GM10847 (cell line): ENCODE measurements around the gene SPG7.

Source experiments
- POLR2A ChIP-seq: IDR thresholded peaks from 2 replicates; pipeline ENCODE4 v1.6.1; 2011; ENCODE audit not compliant: insufficient read length; ENCODE audit errors: extremely low read depth

SPG7 gene

GRCh38 chr16:89530401-89531381, 22.5 kb downstream of the SPG7 start:
- TF ChIP-seq POLR2A, result no peak

- TF ChIP-seq POLR2A, result no peak
Measured at GRCh38 chr16:89531821-89532526, 23.8 kb downstream of the SPG7 start.

GRCh38 chr16:89534252-89534756, 26.1 kb downstream of the SPG7 start:
- TF ChIP-seq POLR2A, result no peak

GRCh38 chr16:89536371-89536770, 28.2 kb downstream of the SPG7 start:
- no peak for TF ChIP-seq POLR2A

GRCh38 chr16:89536886-89537548, 28.8 kb downstream of the SPG7 start:
- TF ChIP-seq POLR2A, result no peak

GRCh38 chr16:89537549-89537925, 29.3 kb downstream of the SPG7 start:
- no peak for TF ChIP-seq POLR2A

GRCh38 chr16:89538286-89538685, 30.1 kb downstream of the SPG7 start:
- TF ChIP-seq POLR2A, result no peak

- no peak for TF ChIP-seq POLR2A
Measured at GRCh38 chr16:89540557-89540956, 32.4 kb downstream of the SPG7 start.

GRCh38 chr16:89541792-89542191, 33.6 kb downstream of the SPG7 start:
- no peak for TF ChIP-seq POLR2A

GRCh38 chr16:89544113-89544512, 35.9 kb downstream of the SPG7 start:
- TF ChIP-seq POLR2A, result no peak

- no peak for TF ChIP-seq POLR2A
Measured at GRCh38 chr16:89544713-89545043, 36.5 kb downstream of the SPG7 start.

GRCh38 chr16:89545044-89545830, 37.0 kb downstream of the SPG7 start:
- TF ChIP-seq POLR2A, result no peak

GRCh38 chr16:89545831-89546574, 37.8 kb downstream of the SPG7 start:
- TF ChIP-seq POLR2A, result no peak

GRCh38 chr16:89546781-89547180, 38.6 kb downstream of the SPG7 start:
- no peak for TF ChIP-seq POLR2A
